GM23338 (cell line): ENCODE data around the gene GGN. TPM values are rescaled to one million over a fixed set of nuclear protein-coding genes. Genes with fewer than 3 reads are reported as not detected.
"Not testable (repeated sequence)": the region's sequence is repeated elsewhere in the genome, so short reads cannot be mapped to it uniquely, and the experiment has no call there.

Experiments used
- ATAC-seq: fragments of 200-7000 bp; cut with Tn5 transposase; 3 replicates; pipeline ENCODE4 v1.9.1; 2020
- DNase-seq: peaks from one replicate; pipeline ENCODE4 v3.0.0-alpha.2; 2015; ENCODE audit warnings: low spot score
- H2AFZ ChIP-seq: fragments of 200-600 bp; sonication (generic); 2 replicates; pipeline ENCODE4 v1.8.0; 2016; ENCODE audit warnings: antibody characterized with exemption, mild to moderate bottlenecking, moderate library complexity
- H3F3A ChIP-seq: fragments of 200-600 bp; sonication (generic); replicated peaks from 2 replicates; pipeline ENCODE4 v1.8.0; 2017; ENCODE audit warnings: antibody characterized with exemption, mixed run types, low read depth
- H3K27ac ChIP-seq: fragments of 200-600 bp; sonication (generic); 2 replicates; pipeline ENCODE4 v1.6.1; 2016; ENCODE audit warnings: low read depth
- H3K27me3 ChIP-seq: fragments of 200-600 bp; sonication (generic); 2 replicates; pipeline ENCODE4 v1.8.0; 2016; ENCODE audit warnings: mild to moderate bottlenecking, mixed run types, moderate library complexity; ENCODE audit not compliant: insufficient read depth
- H3K36me3 ChIP-seq: fragments of 200-600 bp; sonication (generic); 2 replicates; pipeline ENCODE4 v1.8.0; 2016; ENCODE audit warnings: mild to moderate bottlenecking; ENCODE audit not compliant: insufficient read depth
- H3K4me1 ChIP-seq: fragments of 200-600 bp; sonication (generic); 2 replicates; pipeline ENCODE4 v1.8.0; 2016; ENCODE audit warnings: mild to moderate bottlenecking, moderate library complexity; ENCODE audit not compliant: insufficient read depth
- H3K4me2 ChIP-seq: fragments of 200-600 bp; sonication (generic); 2 replicates; pipeline ENCODE4 v1.7.1; 2017; ENCODE audit warnings: mixed run types
- H3K4me3 ChIP-seq: fragments of 200-600 bp; sonication (generic); 2 replicates; pipeline ENCODE4 v1.6.1; 2016; ENCODE audit warnings: mixed run types
- H3K79me2 ChIP-seq: fragments of 200-600 bp; sonication (generic); replicated peaks from 2 replicates; pipeline ENCODE4 v1.8.0; 2017; ENCODE audit warnings: mild to moderate bottlenecking; ENCODE audit not compliant: insufficient read depth
- H3K9me2 ChIP-seq: fragments of 200-600 bp; sonication (generic); 2 replicates; pipeline ENCODE4 v1.8.0; 2017; ENCODE audit not compliant: insufficient read depth
- H4K20me1 ChIP-seq: fragments of 200-600 bp; sonication (generic); replicated peaks from 2 replicates; pipeline ENCODE4 v1.8.0; 2017; ENCODE audit warnings: mild to moderate bottlenecking; ENCODE audit not compliant: insufficient read depth
- H3K27ac Mint-ChIP-seq: 2 replicates; pipeline ENCODE4 v1.8.0; 2020; ENCODE audit warnings: inconsistent platforms, mild to moderate bottlenecking, moderate library complexity, mixed read lengths
- H3K27me3 Mint-ChIP-seq: 3 replicates; pipeline ENCODE4 v1.8.0; 2022; ENCODE audit warnings: low read depth, mild to moderate bottlenecking, moderate library complexity, mixed read lengths, inconsistent platforms; ENCODE audit not compliant: insufficient read depth, poor library complexity
- H3K36me3 Mint-ChIP-seq: 3 replicates; pipeline ENCODE4 v1.8.0; 2021; ENCODE audit warnings: low read depth, mild to moderate bottlenecking, inconsistent platforms, moderate library complexity, mixed read lengths
- H3K4me1 Mint-ChIP-seq: 3 replicates; pipeline ENCODE4 v1.8.0; 2020; ENCODE audit warnings: mild to moderate bottlenecking, inconsistent platforms, mixed read lengths
- H3K4me3 Mint-ChIP-seq: 3 replicates; pipeline ENCODE4 v1.8.0; 2021; ENCODE audit warnings: moderate library complexity, mild to moderate bottlenecking, inconsistent platforms, mixed read lengths
- H3K9me3 Mint-ChIP-seq: 3 replicates; pipeline ENCODE4 v1.8.0; 2020; ENCODE audit warnings: moderate library complexity, mild to moderate bottlenecking, inconsistent platforms, mixed read lengths
- CREB1 ChIP-seq: fragments of 250-450 bp; sonication (Bioruptor Pico); IDR thresholded peaks from 2 replicates; pipeline ENCODE4 v1.5.0; 2020; ENCODE audit warnings: low read depth, mild to moderate bottlenecking, moderate library complexity
- CTCF ChIP-seq, 2 experiments: fragments of 200-600 bp in 1 of 2; sonication (generic) in 1 of 2; conservative IDR thresholded peaks; 2 replicates each; pipeline versions ENCODE4 v1.5.1 to v1.6.1; 2016 to 2017; ENCODE audit warnings: antibody characterized with exemption in 2 of 2, low read depth in 2 of 2, mild to moderate bottlenecking in 2 of 2, moderate library complexity in 1 of 2
- EZH2 ChIP-seq: fragments of 200-600 bp; sonication (generic); IDR thresholded peaks from one replicate; pipeline ENCODE4 v1.8.0; 2017; ENCODE audit warnings: antibody characterized with exemption, mild to moderate bottlenecking, low read depth; ENCODE audit not compliant: unreplicated experiment
- ZNF331 ChIP-seq: fragments of 250-450 bp; sonication (Bioruptor Pico); IDR thresholded peaks from 2 replicates; pipeline ENCODE4 v1.5.0; 2020; ENCODE audit warnings: low read depth, mild to moderate bottlenecking, moderate library complexity
- ZNF462 ChIP-seq: fragments of 250-450 bp; sonication (Bioruptor Pico); IDR thresholded peaks from 2 replicates; pipeline ENCODE4 v1.5.0; 2020; ENCODE audit warnings: mild to moderate bottlenecking, moderate library complexity
- polyA plus RNA-seq: library from polyadenylated mRNA; unstranded; fragments of >200 nt; fragmentation: Nextera tagmentation; extraction: Ambion mirVana; gene quantifications from 2 replicates; pipeline ENCODE4 v1.2.1, GENCODE V29; 2016
- total RNA-seq: library from RNA; depleted of rRNA; stranded (reverse); fragments of >200 nt; shearing (Covaris generic); gene quantifications from 2 replicates; pipeline ENCODE4 v1.2.3, GENCODE V29; 2014

GGN gene
- total and polyA plus RNA-seq, 2 experiments from 2014 or later: 0.14 to 1.5 TPM

- H3K27ac Mint-ChIP-seq, H3K9me3 Mint-ChIP-seq, H3F3A ChIP-seq, DNase-seq, H3K36me3 ChIP-seq, ATAC-seq, H3K27me3 Mint-ChIP-seq, H3K4me1 ChIP-seq, H3K4me3 ChIP-seq, H3K9me2 ChIP-seq, H3K27me3 ChIP-seq, H3K4me1 Mint-ChIP-seq, H3K4me3 Mint-ChIP-seq, H4K20me1 ChIP-seq, H3K36me3 Mint-ChIP-seq, H3K4me2 ChIP-seq, H3K27ac ChIP-seq, H2AFZ ChIP-seq, H3K79me2 ChIP-seq: not testable (repeated sequence)
Observed at GRCh38 chr19:38411898-38412297, 24.1 kb upstream of the GGN start.

DNA sequence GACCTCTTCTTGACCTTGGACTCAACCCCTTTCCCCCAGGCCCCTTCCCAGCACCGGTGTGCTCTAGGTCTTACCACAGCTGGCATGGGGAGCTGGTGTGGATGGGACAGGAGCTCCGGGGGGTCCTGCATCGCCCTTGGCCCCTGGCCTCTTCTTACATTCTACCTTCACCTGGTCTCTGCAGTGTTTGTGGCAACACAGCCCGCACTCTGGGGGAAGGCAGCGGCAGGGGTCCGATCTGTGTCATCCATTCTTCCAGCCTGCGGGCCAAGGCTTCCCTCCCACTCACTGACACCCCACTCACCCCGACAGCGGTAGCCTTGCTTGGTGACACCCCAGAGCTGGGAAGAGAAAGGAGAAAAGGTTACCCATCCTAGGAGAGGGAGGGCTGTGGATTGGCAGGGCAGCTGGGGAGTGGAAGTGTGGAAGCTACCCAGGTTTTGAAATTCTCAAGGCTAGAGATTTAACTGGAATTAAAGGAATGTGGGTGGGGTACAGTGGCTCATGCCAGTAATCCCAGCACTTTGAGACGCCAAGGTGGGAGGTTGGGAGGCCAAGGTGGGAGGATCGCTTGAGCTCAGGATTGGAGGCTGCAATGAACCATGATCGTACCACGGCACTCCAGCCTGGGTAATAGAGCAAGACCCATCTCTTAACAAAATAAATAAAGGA lies 23.3 kb upstream of the GGN start:
- H3K4me2 ChIP-seq: no peak overlapping the region
- H3K36me3 ChIP-seq: no peaks in the 10 kb centered on the region
- H3F3A ChIP-seq: no peaks in the 10 kb centered on the region
- no peak overlapping the region for H3K27ac Mint-ChIP-seq
- TF ChIP-seq CTCF (conservative IDR thresholded peaks at IDR 0.05; ENCODE audit: low read depth in 2 of 2): no peak
- no peak for TF ChIP-seq ZNF331 (CRISPR knock-in tag)
- TF ChIP-seq CREB1 (CRISPR knock-in tag): no peak
- TF ChIP-seq EZH2: no peak
- no peak for TF ChIP-seq ZNF462 (CRISPR knock-in tag)
- no peak for ATAC-seq
- no peaks in the 10 kb centered on the region for H3K9me3 Mint-ChIP-seq
- H2AFZ ChIP-seq: no peak overlapping the region
- DNase-seq: no peak
- H3K27me3 Mint-ChIP-seq: peaks cover 9% of the 10 kb centered on the region
- H3K27me3 ChIP-seq: no peaks in the 10 kb centered on the region
- H3K9me2 ChIP-seq: no peaks in the 10 kb centered on the region
- H3K4me3 ChIP-seq: no peak overlapping the region
- no peak overlapping the region for H3K4me3 Mint-ChIP-seq
- H3K36me3 Mint-ChIP-seq: peaks cover 3% of the 10 kb centered on the region; the same call in 1 of the 3 replicates
- no peaks in the 10 kb centered on the region for H3K79me2 ChIP-seq
- H4K20me1 ChIP-seq: no peaks in the 10 kb centered on the region
- no peaks in the 10 kb centered on the region; the same call in 2 of the 3 replicates for H3K4me1 Mint-ChIP-seq
- no peaks in the 10 kb centered on the region for H3K4me1 ChIP-seq
- H3K27ac ChIP-seq: no peak overlapping the region

- H3K36me3 Mint-ChIP-seq, ATAC-seq, DNase-seq, H3K27ac Mint-ChIP-seq, H3K4me1 ChIP-seq, H2AFZ ChIP-seq, H3K9me3 Mint-ChIP-seq, H3K4me3 Mint-ChIP-seq, H3K4me2 ChIP-seq, H3K36me3 ChIP-seq, H3F3A ChIP-seq, H3K27me3 ChIP-seq, H3K9me2 ChIP-seq, H3K27me3 Mint-ChIP-seq, H3K79me2 ChIP-seq, H3K4me3 ChIP-seq, H4K20me1 ChIP-seq, H3K4me1 Mint-ChIP-seq, H3K27ac ChIP-seq: not testable (repeated sequence)
Observed at GRCh38 chr19:38410407-38410806, 22.6 kb upstream of the GGN start.
